Erythroblast (primary cell): ENCODE results near the gene TNFRSF4.
"Not testable (repeated sequence)": the region's sequence is repeated elsewhere in the genome, so short reads cannot be mapped to it uniquely, and the experiment has no call there.

ENCODE experiments used
- DNase-seq, 2 experiments: peaks; one replicate each; lab custom pipeline; 2025; lab: John Stamatoyannopoulos, UW
- GATA1 ChIP-seq: IDR thresholded peaks from 2 replicates; pipeline ENCODE4 v1.6.1; 2011; ENCODE audit warnings: low read depth, mild to moderate bottlenecking, control low read depth, low read length, moderate library complexity
- POLR2A ChIP-seq: IDR thresholded peaks from 2 replicates; pipeline ENCODE4 v1.6.1; 2011; ENCODE audit warnings: mild to moderate bottlenecking, low read length

Gene TNFRSF4

GRCh38 chr1:1177452-1178206, 36.3 kb downstream of the TNFRSF4 start:
- no peak for DNase-seq
- no peak for TF ChIP-seq GATA1
- TF ChIP-seq POLR2A, result no peak

- no peak for DNase-seq
- TF ChIP-seq GATA1 (no peak), POLR2A (no peak)
Observed at GRCh38 chr1:1176931-1177330, 37.0 kb downstream of the TNFRSF4 start.

DNA sequence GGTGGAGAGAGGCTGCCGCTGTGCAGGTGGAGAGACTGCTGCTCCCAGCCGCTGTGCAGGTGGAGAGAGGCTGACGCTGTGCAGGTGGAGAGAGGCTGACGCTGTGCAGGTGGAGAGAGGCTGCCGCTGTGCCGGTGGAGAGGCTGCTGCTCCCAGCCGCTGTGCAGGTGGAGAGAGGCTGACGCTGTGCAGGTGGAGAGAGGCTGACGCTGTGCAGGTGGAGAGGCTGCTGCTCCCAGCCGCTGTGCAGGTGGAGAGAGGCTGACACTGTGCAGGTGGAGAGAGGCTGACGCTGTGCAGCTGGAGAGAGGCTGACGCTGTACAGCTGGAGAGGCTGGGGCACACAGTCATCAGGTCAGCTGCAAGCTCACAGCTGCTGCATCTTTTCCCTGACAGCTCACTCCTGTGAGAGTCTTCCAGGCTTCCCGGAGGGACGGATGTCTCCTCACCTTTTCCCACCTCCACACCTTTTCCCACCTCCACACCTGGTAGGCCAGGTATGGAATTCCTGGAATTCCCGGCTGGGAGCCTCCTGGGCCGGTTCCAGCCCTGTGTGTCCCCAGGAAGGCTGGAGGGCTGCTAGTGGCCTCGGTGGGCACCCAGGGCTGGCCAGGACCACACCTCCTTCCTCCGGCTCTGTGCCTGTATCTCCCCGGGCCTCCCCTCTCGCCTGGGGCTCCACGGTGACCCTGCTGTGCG, 37.7 kb downstream of the TNFRSF4 start:
- not testable (repeated sequence) for DNase-seq

GRCh38 chr1:1175221-1176062, 38.5 kb downstream of the TNFRSF4 start:
- TF ChIP-seq POLR2A, result no peak
- no peak for TF ChIP-seq GATA1

DNA sequence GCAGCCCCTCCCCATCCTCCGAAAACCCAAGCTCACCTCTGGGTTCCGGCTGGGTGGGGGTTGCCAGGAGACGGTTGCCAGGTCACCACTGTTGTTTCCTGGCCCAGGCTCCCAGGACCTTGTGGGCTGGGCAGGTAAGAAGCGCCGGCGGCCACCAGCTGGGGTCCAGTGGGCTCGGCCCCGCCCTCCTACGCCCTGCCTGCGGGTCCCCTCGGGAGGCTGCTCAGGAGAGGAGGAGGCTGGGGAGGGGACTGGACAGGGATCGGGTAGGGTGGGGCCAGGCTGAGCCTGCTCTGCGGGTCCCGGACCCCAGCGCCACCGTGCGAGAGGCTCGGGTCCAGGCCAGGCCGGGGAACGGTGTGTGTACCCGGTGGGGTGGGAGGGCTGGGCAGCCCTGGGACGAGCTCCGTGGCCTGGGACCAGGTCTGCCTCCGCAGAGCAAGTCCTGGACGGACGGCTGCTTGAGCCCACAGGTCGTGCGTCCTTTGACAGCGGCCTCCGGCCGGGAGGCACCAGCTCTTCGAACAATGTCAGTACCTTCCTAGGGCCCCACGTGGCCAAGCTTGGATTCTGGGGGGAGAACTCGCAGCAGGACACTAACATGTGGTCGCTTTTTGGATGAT, 40.0 kb downstream of the TNFRSF4 start, which contains the start of gene TTLL10:
Gene TTLL10, plus strand, starts transcription at position 88 of the 623 bp plus-strand sequence. CDS start 5,336 bp downstream, outside the sequence.
- TF ChIP-seq GATA1 (no peak), POLR2A (no peak)
- DNase-seq, result no peak

More at GRCh38 chr1:1175221-1176062, 38.5 kb downstream of the TNFRSF4 start:
- DNase-seq, result no peak

GRCh38 chr1:1173061-1173792, 40.7 kb downstream of the TNFRSF4 start:
- DNase-seq, result no peak
- TF ChIP-seq GATA1 (no peak), POLR2A (no peak)

DNA sequence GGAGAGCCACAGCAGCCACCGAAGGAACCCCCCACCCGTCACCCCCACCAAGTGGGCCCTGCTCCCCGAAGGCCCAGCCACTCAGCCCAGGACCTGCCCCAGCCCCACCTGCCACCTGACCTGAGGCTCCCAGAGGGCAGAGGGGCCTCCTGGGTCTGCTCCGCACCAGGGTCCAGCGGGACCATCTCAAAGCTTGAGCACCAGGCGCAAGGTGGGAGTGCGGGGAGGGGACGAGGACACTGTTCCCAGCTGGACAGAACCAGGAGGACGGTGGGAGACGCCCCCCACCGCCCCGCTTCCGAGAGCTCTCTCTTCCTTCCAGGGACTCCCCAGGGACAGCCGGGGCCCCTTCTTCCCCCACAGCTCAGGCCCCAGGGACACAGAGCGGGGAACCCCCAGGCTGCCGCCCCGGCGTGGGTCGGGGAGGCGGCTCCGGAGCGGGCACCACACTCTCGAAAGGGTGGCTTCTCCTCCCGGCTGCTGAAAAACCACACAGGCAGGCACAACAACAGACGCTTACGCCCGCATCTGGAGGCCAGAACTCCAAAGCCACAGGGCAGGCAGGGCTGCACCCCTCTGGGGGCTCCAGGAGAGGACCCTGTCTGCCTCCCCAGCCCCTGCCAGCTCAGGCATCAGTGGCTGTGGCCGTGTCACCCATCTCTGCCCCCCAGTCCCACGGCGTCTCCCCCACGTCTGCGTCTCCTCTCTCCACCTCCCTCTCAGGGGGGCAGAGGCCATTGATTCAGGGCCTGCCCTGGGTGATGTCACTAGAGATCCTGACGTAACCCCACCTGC, 42.2 kb downstream of the TNFRSF4 start:
- TF ChIP-seq GATA1 (no peak), POLR2A (no peak)
- no peak for DNase-seq

GRCh38 chr1:1171161-1171545, 42.8 kb downstream of the TNFRSF4 start:
- no peak for DNase-seq
- no peak for TF ChIP-seq GATA1
- no peak for TF ChIP-seq POLR2A

- DNase-seq, result no peak
- TF ChIP-seq GATA1 (no peak), POLR2A (no peak)
Observed at GRCh38 chr1:1170215-1171091, 43.5 kb downstream of the TNFRSF4 start.

GRCh38 chr1:1169429-1170214, 44.3 kb downstream of the TNFRSF4 start:
- DNase-seq, result no peak
- TF ChIP-seq GATA1 (no peak), POLR2A (no peak)
